ENCODE data around the gene SLCO2A1.

Gene SLCO2A1

GRCh38 chr3:133897547-133897946 lies 132.2 kb downstream of the SLCO2A1 start:
- Histone ChIP-seq H3K4me1 (ENCODE audit: control insufficient read depth, insufficient read depth, low read length) (peaks cover 8% of the 10 kb centered on the region), H3K27ac (ENCODE audit: low read length) (no peak overlapping the region), H3K36me3 (ENCODE audit: control insufficient read depth, insufficient read depth, low read length) (no peaks in the 10 kb centered on the region), H3K9me3 (ENCODE audit: control insufficient read depth, insufficient read depth, low read length) (no peaks in the 10 kb centered on the region), H3K27me3 (ENCODE audit: control insufficient read depth, insufficient read depth, low read length) (peaks cover 16% of the 10 kb centered on the region), H3K4me3 (ENCODE audit: low read length) (no peak overlapping the region)
- no peak for DNase-seq (ENCODE audit: low read depth, low spot score)
- no CpG with 5 or more reads among the region's 7 CpGs for WGBS (ENCODE audit: insufficient coverage, insufficient read length)

DNA sequence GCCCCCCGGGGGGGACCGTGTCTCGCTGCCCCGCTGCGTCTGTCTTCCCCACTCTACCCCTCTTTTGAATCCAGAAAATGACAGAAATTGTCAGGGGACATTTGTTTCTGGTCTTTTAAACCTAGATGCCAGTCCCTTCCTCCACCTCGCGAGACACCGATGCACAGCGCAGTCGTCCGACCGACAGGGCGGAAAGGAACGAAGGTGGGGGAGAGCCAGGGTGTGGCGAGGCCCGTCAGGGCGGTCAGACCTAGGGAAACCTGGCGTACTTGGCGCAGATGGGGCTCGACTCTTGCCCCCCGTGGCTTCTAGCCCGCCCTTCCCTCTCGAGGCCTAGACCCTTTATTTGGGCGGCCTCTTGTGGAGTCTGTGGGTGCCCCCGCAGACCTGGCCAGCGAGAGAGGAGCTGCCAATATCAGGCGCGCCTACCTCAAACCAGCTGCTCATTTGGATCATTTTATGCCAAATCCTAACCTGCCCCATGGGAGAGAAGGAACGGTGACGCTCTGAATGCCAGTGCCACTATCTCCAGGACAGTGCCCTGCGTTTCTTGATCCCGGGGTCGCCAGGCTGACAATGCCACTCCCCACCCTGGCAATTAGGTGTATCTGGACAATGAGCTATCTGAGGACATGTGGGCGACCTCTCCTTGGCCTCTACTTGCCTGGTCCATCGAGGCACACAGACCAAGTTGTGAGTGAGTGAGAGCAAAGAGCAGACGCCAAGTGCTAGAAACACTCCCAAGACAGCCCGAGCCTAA lies 133.5 kb downstream of the SLCO2A1 start:
- Histone ChIP-seq H3K4me1 (ENCODE audit: control insufficient read depth, insufficient read depth, low read length) (peaks cover 8% of the 10 kb centered on the region), H3K27ac (ENCODE audit: low read length) (no peak overlapping the region), H3K4me3 (ENCODE audit: low read length) (peak overlapping the region; percentile 69; the same call in 1 of the 2 replicates), H3K9me3 (ENCODE audit: control insufficient read depth, insufficient read depth, low read length) (no peaks in the 10 kb centered on the region), H3K36me3 (ENCODE audit: control insufficient read depth, insufficient read depth, low read length) (no peaks in the 10 kb centered on the region), H3K27me3 (ENCODE audit: control insufficient read depth, insufficient read depth, low read length) (peaks cover 16% of the 10 kb centered on the region)
- WGBS (ENCODE audit: insufficient coverage, insufficient read length), result no CpG with 5 or more reads among the region's 37 CpGs
- no peak for DNase-seq (ENCODE audit: low read depth, low spot score)

GRCh38 chr3:133895208-133896001 lies 134.3 kb downstream of the SLCO2A1 start, which contains the start of gene RAB6B:
RAB6B (minus strand) TSS chr3:133895882; CDS start chr3:133895466, 416 bp downstream.
- no CpG with 5 or more reads among the region's 80 CpGs for WGBS (ENCODE audit: insufficient coverage, insufficient read length)
- Histone ChIP-seq H3K9me3 (ENCODE audit: control insufficient read depth, insufficient read depth, low read length) (no peaks in the 10 kb centered on the region), H3K4me3 (ENCODE audit: low read length) (peak within 1 kb of the TSS; percentile 69), H3K27me3 (ENCODE audit: control insufficient read depth, insufficient read depth, low read length) (peaks cover 16% of the 10 kb centered on the region), H3K4me1 (ENCODE audit: control insufficient read depth, insufficient read depth, low read length) (peaks cover 8% of the 10 kb centered on the region), H3K36me3 (ENCODE audit: control insufficient read depth, insufficient read depth, low read length) (no peaks in the 10 kb centered on the region), H3K27ac (ENCODE audit: low read length) (no peak within 1 kb of the TSS)
- no peak for DNase-seq (ENCODE audit: low read depth, low spot score)

- H3K27ac ChIP-seq (ENCODE audit: low read length), result no peak overlapping the region
- no peaks in the 10 kb centered on the region for H3K36me3 ChIP-seq (ENCODE audit: control insufficient read depth, insufficient read depth, low read length)
- peaks cover 16% of the 10 kb centered on the region for H3K27me3 ChIP-seq (ENCODE audit: control insufficient read depth, insufficient read depth, low read length)
- peak; percentile 35 for DNase-seq (ENCODE audit: low read depth, low spot score)
- no CpG with 5 or more reads among the region's 52 CpGs for WGBS (ENCODE audit: insufficient coverage, insufficient read length)
- peak overlapping the region; percentile 69; the same call in 1 of the 2 replicates for H3K4me3 ChIP-seq (ENCODE audit: low read length)
- peaks cover 8% of the 10 kb centered on the region for H3K4me1 ChIP-seq (ENCODE audit: control insufficient read depth, insufficient read depth, low read length)
- H3K9me3 ChIP-seq (ENCODE audit: control insufficient read depth, insufficient read depth, low read length), result no peaks in the 10 kb centered on the region
Observed at GRCh38 chr3:133894353-133895207, 135.1 kb downstream of the SLCO2A1 start.

DNA sequence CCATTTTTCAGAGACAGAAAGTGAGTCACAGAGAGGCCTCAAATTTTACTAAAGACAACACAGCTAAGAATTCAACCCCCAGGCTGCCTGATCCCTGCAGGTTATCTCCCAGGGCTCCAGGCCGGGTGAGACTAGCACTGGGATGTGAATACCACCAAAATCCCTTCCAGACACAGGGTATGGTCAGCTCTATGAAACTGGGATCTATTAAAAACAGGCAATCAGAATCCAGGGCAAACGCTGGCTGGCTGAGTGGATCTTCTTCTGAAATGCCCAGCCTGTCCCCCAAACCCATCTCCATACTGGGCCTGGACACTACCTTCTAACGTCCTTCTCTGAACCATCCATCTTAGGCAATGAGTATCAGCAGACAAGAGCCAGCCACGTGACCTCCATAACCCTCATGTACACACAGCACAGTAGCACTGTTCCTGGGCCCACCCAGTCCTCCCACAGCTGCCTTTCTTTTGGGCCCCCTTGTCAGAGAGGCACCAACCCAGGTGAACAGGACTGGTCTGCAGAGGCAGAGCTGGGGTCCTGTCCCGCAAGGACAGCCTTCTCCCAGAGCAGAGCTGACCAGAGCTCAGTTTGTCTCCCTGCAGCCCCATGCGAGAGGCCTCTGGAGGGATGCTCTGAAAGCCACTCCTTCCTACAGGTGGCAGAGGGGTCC lies 135.9 kb downstream of the SLCO2A1 start:
- Histone ChIP-seq H3K4me3 (ENCODE audit: low read length) (no peak overlapping the region; the same call in 1 of the 2 replicates), H3K27ac (ENCODE audit: low read length) (no peak overlapping the region), H3K27me3 (ENCODE audit: control insufficient read depth, insufficient read depth, low read length) (peaks cover 16% of the 10 kb centered on the region), H3K36me3 (ENCODE audit: control insufficient read depth, insufficient read depth, low read length) (no peaks in the 10 kb centered on the region), H3K9me3 (ENCODE audit: control insufficient read depth, insufficient read depth, low read length) (no peaks in the 10 kb centered on the region), H3K4me1 (ENCODE audit: control insufficient read depth, insufficient read depth, low read length) (peaks cover 8% of the 10 kb centered on the region)
- DNase-seq (ENCODE audit: low read depth, low spot score), result no peak
- WGBS (ENCODE audit: insufficient coverage, insufficient read length), result no CpG with 5 or more reads among the region's 6 CpGs

GRCh38 chr3:133892541-133893231 lies 137.0 kb downstream of the SLCO2A1 start:
- Histone ChIP-seq H3K36me3 (ENCODE audit: control insufficient read depth, insufficient read depth, low read length) (no peaks in the 10 kb centered on the region), H3K4me3 (ENCODE audit: low read length) (no peak overlapping the region), H3K27me3 (ENCODE audit: control insufficient read depth, insufficient read depth, low read length) (peaks cover 14% of the 10 kb centered on the region), H3K27ac (ENCODE audit: low read length) (no peak overlapping the region), H3K9me3 (ENCODE audit: control insufficient read depth, insufficient read depth, low read length) (no peaks in the 10 kb centered on the region), H3K4me1 (ENCODE audit: control insufficient read depth, insufficient read depth, low read length) (peaks cover 8% of the 10 kb centered on the region)
- DNase-seq (ENCODE audit: low read depth, low spot score), result no peak
- no CpG with 5 or more reads among the region's 6 CpGs for WGBS (ENCODE audit: insufficient coverage, insufficient read length)

DNA sequence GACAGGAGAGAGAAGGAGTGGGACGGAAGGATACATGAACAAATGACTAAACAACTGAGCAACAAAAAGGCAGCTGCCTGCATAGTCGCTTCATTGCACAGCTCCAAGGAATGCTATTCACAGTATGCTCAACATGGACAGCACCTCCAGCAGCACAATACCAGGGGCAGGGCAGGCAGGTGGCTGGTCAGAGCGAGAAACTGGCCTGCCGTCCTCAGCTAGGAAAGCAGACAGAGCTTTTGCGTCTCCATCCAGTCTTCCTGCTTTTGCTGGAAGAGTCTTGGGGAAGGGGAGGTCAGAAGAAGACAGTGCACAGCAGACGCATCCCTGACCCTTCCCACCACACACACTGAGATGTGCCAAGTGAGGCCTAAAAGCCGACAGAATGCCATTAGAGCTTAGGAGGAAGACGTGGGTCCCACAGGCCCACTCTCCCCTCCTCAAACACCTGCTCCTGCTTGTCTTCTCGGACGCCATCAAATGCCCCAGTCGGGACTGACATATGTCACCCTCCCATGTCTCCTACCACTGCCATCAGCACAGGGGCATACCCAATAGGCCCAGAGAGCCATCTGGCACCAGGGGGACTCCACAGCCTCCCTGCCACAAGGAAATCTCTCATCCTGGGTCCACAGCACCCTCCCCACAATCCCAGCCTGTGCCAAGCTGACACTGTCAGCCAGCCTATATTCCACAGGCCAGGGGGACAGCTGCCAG lies 137.9 kb downstream of the SLCO2A1 start:
- Histone ChIP-seq H3K27ac (ENCODE audit: low read length) (no peak overlapping the region), H3K9me3 (ENCODE audit: control insufficient read depth, insufficient read depth, low read length) (no peaks in the 10 kb centered on the region), H3K36me3 (ENCODE audit: control insufficient read depth, insufficient read depth, low read length) (no peaks in the 10 kb centered on the region), H3K27me3 (ENCODE audit: control insufficient read depth, insufficient read depth, low read length) (peaks cover 12% of the 10 kb centered on the region), H3K4me3 (ENCODE audit: low read length) (no peak overlapping the region), H3K4me1 (ENCODE audit: control insufficient read depth, insufficient read depth, low read length) (peaks cover 8% of the 10 kb centered on the region)
- DNase-seq (ENCODE audit: low read depth, low spot score), result no peak
- WGBS (ENCODE audit: insufficient coverage, insufficient read length), result no CpG with 5 or more reads among the region's 11 CpGs

GRCh38 chr3:133890972-133891644 lies 138.6 kb downstream of the SLCO2A1 start:
- Histone ChIP-seq H3K4me1 (ENCODE audit: control insufficient read depth, insufficient read depth, low read length) (peaks cover 4% of the 10 kb centered on the region), H3K36me3 (ENCODE audit: control insufficient read depth, insufficient read depth, low read length) (no peaks in the 10 kb centered on the region), H3K4me3 (ENCODE audit: low read length) (no peak overlapping the region), H3K9me3 (ENCODE audit: control insufficient read depth, insufficient read depth, low read length) (no peaks in the 10 kb centered on the region), H3K27me3 (ENCODE audit: control insufficient read depth, insufficient read depth, low read length) (peaks cover 5% of the 10 kb centered on the region; the same call in 1 of the 2 replicates), H3K27ac (ENCODE audit: low read length) (no peak overlapping the region)
- no peak for DNase-seq (ENCODE audit: low read depth, low spot score)
- WGBS (ENCODE audit: insufficient coverage, insufficient read length), result no CpG with 5 or more reads among the region's 5 CpGs

Data from iPS DF 6.9 (cell line).